Smooth muscle cell (in vitro differentiated cells): Measurements from ENCODE around the gene IL23A. TPM values are rescaled to one million over a fixed set of nuclear protein-coding genes. Genes with fewer than 3 reads are reported as not detected.

Experiments used
- DNase-seq: peaks from one replicate; lab custom pipeline; 2025; ENCODE audit not compliant: unreplicated experiment; lab: John Stamatoyannopoulos, UW
- H2AFZ ChIP-seq: fragments of 200-600 bp; sonication (generic); 2 replicates; pipeline ENCODE4 v1.6.0; 2016; ENCODE audit warnings: antibody characterized with exemption, low read depth, mild to moderate bottlenecking
- H3F3A ChIP-seq: fragments of 200-600 bp; sonication (generic); 2 replicates; pipeline ENCODE4 v1.6.0; 2017; ENCODE audit warnings: antibody characterized with exemption, low read depth
- H3K27ac ChIP-seq: fragments of 200-600 bp; sonication (generic); 2 replicates; pipeline ENCODE4 v1.5.1; 2016; ENCODE audit warnings: low read depth, mild to moderate bottlenecking
- H3K27me3 ChIP-seq: fragments of 200-600 bp; sonication (generic); 2 replicates; pipeline ENCODE4 v1.6.1; 2016; ENCODE audit warnings: low read depth, mild to moderate bottlenecking
- H3K36me3 ChIP-seq: fragments of 200-600 bp; sonication (generic); 2 replicates; pipeline ENCODE4 v1.5.1; 2016; ENCODE audit warnings: low read depth
- H3K4me1 ChIP-seq: fragments of 200-600 bp; sonication (generic); 2 replicates; pipeline ENCODE4 v1.5.1; 2016; ENCODE audit warnings: low read depth
- H3K4me2 ChIP-seq: fragments of 200-600 bp; sonication (generic); 2 replicates; pipeline ENCODE4 v1.6.0; 2016; ENCODE audit warnings: mild to moderate bottlenecking
- H3K4me3 ChIP-seq: fragments of 200-600 bp; sonication (generic); 2 replicates; pipeline ENCODE4 v1.5.1; 2016; ENCODE audit warnings: mild to moderate bottlenecking
- H3K79me2 ChIP-seq: fragments of 200-600 bp; sonication (generic); 2 replicates; pipeline ENCODE4 v1.6.0; 2016; ENCODE audit warnings: low read depth, mild to moderate bottlenecking
- H3K9ac ChIP-seq: fragments of 200-600 bp; sonication (generic); 2 replicates; pipeline ENCODE4 v1.6.0; 2016; ENCODE audit warnings: low read depth
- H3K9me3 ChIP-seq: fragments of 200-600 bp; sonication (generic); replicated peaks from 2 replicates; pipeline ENCODE4 v1.5.1; 2016; ENCODE audit warnings: low read depth
- H4K20me1 ChIP-seq: fragments of 200-600 bp; sonication (generic); 2 replicates; pipeline ENCODE4 v1.6.0; 2016; ENCODE audit warnings: low read depth
- WGBS: methylation state at CpG from one replicate; pipeline ENCODE4 v1.1.7; 2016; ENCODE audit warnings: low lambda C conversion rate; 5-methylcytosine and 5-hydroxymethylcytosine counted together
- polyA plus RNA-seq: library from polyadenylated mRNA; unstranded; fragments of >200 nt; fragmentation: Nextera tagmentation; extraction: Ambion mirVana; gene quantifications from 2 replicates; pipeline ENCODE4 v1.2.1, GENCODE V29; 2016
- total RNA-seq: library from RNA; depleted of rRNA; stranded (reverse); fragments of >200 nt; gene quantifications from 2 replicates; pipeline ENCODE4 v1.2.3, GENCODE V29; 2014
- TF ChIP-seq, protein P1 (sequence below): fragments of 200-600 bp; sonication (generic); IDR thresholded peaks from 2 replicates; pipeline ENCODE4 v1.5.1; 2017; ENCODE audit warnings: borderline replicate concordance, mild to moderate bottlenecking, antibody characterized with exemption; ENCODE audit not compliant: insufficient read depth, poor library complexity, severe bottlenecking

IL23A gene
- total and polyA plus RNA-seq, 2 experiments from 2014 or later = 0.35 to 0.54 TPM

DNA sequence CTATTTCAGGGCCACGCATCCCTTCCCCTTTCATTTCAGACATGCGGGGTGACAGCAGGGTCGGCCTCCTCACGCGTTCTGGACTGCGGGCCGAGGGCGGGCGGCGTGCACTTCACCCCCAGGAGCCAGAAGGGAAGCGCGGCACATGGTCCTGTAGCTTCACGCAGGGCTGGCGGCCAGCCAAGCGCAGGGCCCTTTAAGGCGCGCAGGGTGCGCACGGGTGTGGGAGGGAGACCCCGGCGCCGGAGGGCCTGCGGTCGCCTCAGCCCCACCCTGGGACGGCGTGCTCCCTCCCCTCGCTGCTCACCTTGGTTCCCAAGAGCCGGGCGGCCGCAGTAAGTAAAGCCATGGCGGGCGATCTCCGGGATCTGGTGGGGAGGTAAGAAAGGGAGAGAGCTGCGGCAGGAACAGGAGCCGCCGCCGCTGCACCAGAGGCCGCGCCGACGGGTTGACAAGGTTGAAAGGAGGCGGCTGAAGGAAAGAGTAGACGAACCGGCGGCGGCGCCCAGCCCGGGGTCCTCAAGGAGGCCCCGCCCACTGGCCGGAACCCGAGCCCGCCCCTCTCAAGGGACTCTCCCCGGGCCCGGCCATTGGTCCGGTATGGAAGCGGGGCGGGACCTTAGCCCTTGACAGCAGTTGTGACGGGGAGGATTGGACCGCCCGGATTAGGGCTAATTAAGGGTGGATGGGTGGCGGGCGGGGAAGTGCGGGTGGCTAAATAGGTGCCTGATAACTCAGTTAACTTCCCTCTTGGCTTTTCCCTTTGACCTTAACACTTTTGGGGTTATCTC lies 38.6 kb upstream of the IL23A start, which contains the start of gene CS:
TSS of gene CS (minus strand) at position 478 of the 791 bp plus-strand sequence. CDS start at position 349, 129 bp downstream.
- TF ChIP-seq, protein P1, sequence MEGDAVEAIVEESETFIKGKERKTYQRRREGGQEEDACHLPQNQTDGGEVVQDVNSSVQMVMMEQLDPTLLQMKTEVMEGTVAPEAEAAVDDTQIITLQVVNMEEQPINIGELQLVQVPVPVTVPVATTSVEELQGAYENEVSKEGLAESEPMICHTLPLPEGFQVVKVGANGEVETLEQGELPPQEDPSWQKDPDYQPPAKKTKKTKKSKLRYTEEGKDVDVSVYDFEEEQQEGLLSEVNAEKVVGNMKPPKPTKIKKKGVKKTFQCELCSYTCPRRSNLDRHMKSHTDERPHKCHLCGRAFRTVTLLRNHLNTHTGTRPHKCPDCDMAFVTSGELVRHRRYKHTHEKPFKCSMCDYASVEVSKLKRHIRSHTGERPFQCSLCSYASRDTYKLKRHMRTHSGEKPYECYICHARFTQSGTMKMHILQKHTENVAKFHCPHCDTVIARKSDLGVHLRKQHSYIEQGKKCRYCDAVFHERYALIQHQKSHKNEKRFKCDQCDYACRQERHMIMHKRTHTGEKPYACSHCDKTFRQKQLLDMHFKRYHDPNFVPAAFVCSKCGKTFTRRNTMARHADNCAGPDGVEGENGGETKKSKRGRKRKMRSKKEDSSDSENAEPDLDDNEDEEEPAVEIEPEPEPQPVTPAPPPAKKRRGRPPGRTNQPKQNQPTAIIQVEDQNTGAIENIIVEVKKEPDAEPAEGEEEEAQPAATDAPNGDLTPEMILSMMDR = no peak
- Histone ChIP-seq H3K79me2 (peaks cover 46% of the 10 kb centered on the region), H3K4me1 (peaks cover 16% of the 10 kb centered on the region), H2AFZ (peak within 1 kb of the TSS; percentile 83), H3K9me3 (no peaks in the 10 kb centered on the region), H3F3A (peaks cover 22% of the 10 kb centered on the region), H4K20me1 (peaks cover 31% of the 10 kb centered on the region), H3K27me3 (no peaks in the 10 kb centered on the region), H3K4me2 (peak within 1 kb of the TSS; percentile 84), H3K27ac (peak within 1 kb of the TSS; percentile 91), H3K9ac (peak within 1 kb of the TSS; percentile 87), H3K4me3 (peak within 1 kb of the TSS; percentile 96), H3K36me3 (no peaks in the 10 kb centered on the region)
- WGBS = under 1% methylated on average over 59 of the region's 63 CpGs
- peak; percentile 82 for DNase-seq

DNA sequence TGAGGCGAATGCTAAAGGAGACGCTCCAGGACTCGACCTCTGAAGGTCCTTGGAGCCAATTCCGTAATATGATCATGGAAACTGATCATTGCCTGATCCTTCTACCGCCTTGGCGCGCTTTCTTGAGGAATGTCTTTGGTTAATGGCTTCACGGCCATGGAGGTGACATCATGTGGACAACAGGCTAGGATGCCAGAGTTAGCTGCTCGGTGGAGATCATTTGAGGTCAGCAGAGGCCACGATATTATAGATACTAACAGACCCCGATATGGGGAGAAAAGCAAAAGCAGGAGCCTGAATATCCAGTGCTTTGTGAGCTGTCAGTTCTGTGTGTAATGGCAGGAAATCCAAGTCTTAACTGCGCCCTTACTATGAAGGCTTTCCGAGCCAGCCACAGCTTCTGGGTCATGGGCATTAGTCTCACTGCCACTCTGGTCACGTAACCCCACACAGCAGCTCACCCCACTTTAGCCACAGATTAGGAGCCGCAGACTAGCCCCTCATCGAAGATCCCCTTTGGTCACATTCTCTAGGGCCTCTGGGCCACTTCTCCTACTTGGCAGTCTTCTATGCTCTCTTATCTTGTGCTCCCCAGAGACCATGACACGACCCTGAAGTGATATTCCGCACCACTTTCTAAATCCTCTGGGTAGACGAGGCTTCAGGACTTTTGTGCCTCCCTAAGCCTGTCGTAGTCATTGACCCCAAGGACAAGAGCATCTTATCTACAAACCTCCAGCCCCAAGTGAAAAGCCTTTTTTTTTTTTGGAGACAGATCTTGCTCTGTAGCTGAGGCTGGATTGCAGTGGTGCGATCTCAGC lies 37.8 kb upstream of the IL23A start:
- H3K9me3 ChIP-seq = no peaks in the 10 kb centered on the region
- no peak for DNase-seq
- WGBS = 37% methylated on average over 20 of the region's 21 CpGs
- peak overlapping the region; percentile 91 for H3K27ac ChIP-seq
- H4K20me1 ChIP-seq = peaks cover 30% of the 10 kb centered on the region
- peaks cover 40% of the 10 kb centered on the region for H3K79me2 ChIP-seq
- peaks cover 16% of the 10 kb centered on the region for H3K4me1 ChIP-seq
- no peaks in the 10 kb centered on the region for H3K27me3 ChIP-seq
- peak overlapping the region; percentile 84 for H3K4me2 ChIP-seq
- peaks cover 23% of the 10 kb centered on the region for H3F3A ChIP-seq
- peak overlapping the region; percentile 96 for H3K4me3 ChIP-seq
- TF ChIP-seq, protein P1 = no peak
- H3K36me3 ChIP-seq = no peaks in the 10 kb centered on the region
- peak overlapping the region; percentile 69 for H3K9ac ChIP-seq
- H2AFZ ChIP-seq = peak overlapping the region; percentile 83

DNA sequence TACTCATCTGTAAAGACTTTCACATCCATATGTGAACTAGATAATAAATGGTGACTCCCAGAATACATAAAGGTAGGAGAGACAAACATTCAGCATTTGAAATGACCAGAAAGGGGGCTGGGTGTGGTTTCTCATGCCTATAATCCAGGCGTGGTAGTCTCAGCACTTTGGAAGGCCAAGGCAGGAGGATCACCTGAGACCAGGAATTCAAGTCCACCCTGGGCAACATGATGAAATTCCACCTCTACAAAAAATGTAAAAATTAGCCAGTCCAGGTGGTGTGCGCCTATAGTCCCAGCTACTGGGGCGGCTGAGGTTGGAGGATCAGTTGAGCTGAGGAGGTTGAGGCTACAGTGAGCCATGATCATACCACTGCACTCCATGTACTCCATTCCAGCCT lies 34.4 kb upstream of the IL23A start:
- Histone ChIP-seq H3K9me3 (no peaks in the 10 kb centered on the region), H4K20me1 (peaks cover 2% of the 10 kb centered on the region), H3F3A (peaks cover 31% of the 10 kb centered on the region), H3K4me2 (no peak overlapping the region), H3K4me3 (no peak overlapping the region), H3K27ac (no peak overlapping the region), H3K79me2 (peaks cover 6% of the 10 kb centered on the region), H2AFZ (no peak overlapping the region), H3K4me1 (peaks cover 8% of the 10 kb centered on the region), H3K27me3 (no peaks in the 10 kb centered on the region), H3K9ac (no peak overlapping the region), H3K36me3 (peaks cover 7% of the 10 kb centered on the region)
- TF ChIP-seq, protein P1 = no peak
- 98% methylated on average over 3 of the region's 3 CpGs for WGBS
- DNase-seq = no peak
